ENCODE measurements around the gene SNX10. TPM values are rescaled to one million over a fixed set of nuclear protein-coding genes. Genes with fewer than 3 reads are reported as not detected.

SNX10 gene
- polyA plus RNA-seq, 1 donor (not counting 4 experiments of a cell fraction or from before 2014, with no cell fraction given): 7.0 TPM

GRCh38 chr7:26397796-26398426, 106.2 kb downstream of the SNX10 start:
- Histone ChIP-seq H3K4me1 (ENCODE audit: control insufficient read depth, extremely low read depth, insufficient read depth, low read length) (peaks cover 10% of the 10 kb centered on the region), H3K9me3 (ENCODE audit: control insufficient read depth, low read depth, low read length) (no peaks in the 10 kb centered on the region), H3K36me3 (ENCODE audit: control insufficient read depth in 2 of 2, extremely low read depth in 1 of 2, insufficient read depth in 2 of 2, low read length in 2 of 2) (no peaks in the 10 kb centered on the region), H3K9me1 (ENCODE audit: control insufficient read depth, extremely low read depth, insufficient read depth, low read length) (no peaks in the 10 kb centered on the region), H2AFZ (ENCODE audit: control insufficient read depth, low read length) (peak overlapping the region; percentile 62), H3K27me3 (ENCODE audit: control insufficient read depth, extremely low read depth, insufficient read depth, low read length) (no peaks in the 10 kb centered on the region), H3K79me2 (ENCODE audit: control insufficient read depth, insufficient read depth, low read length) (no peaks in the 10 kb centered on the region), H3K4me2 (ENCODE audit: control insufficient read depth, extremely low read depth, insufficient read depth, low read depth, low read length) (peak overlapping the region; percentile 69), H3K9ac (ENCODE audit: control insufficient read depth, extremely low read depth, insufficient read depth, low read length) (peak overlapping the region; percentile 34), H3K27ac (ENCODE audit: control insufficient read depth, insufficient read depth, low read length) (no peak overlapping the region), H3K4me3 (ENCODE audit: control insufficient read depth in 2 of 3, extremely low read depth in 1 of 3, insufficient read depth in 2 of 3, low read depth in 1 of 3, low read length in 3 of 3) (peak overlapping the region; percentile 39 to 71 (median 52)), H4K20me1 (ENCODE audit: control insufficient read depth, extremely low read depth, insufficient read depth, low read length) (no peaks in the 10 kb centered on the region)
- TF ChIP-seq EZH2 (IDR thresholded peaks at IDR 0.05; ENCODE audit: low read length): peak; percentile 39
- TF ChIP-seq, protein P1, sequence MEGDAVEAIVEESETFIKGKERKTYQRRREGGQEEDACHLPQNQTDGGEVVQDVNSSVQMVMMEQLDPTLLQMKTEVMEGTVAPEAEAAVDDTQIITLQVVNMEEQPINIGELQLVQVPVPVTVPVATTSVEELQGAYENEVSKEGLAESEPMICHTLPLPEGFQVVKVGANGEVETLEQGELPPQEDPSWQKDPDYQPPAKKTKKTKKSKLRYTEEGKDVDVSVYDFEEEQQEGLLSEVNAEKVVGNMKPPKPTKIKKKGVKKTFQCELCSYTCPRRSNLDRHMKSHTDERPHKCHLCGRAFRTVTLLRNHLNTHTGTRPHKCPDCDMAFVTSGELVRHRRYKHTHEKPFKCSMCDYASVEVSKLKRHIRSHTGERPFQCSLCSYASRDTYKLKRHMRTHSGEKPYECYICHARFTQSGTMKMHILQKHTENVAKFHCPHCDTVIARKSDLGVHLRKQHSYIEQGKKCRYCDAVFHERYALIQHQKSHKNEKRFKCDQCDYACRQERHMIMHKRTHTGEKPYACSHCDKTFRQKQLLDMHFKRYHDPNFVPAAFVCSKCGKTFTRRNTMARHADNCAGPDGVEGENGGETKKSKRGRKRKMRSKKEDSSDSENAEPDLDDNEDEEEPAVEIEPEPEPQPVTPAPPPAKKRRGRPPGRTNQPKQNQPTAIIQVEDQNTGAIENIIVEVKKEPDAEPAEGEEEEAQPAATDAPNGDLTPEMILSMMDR (optimal IDR thresholded peaks at IDR 0.05 in 1 of 3, IDR thresholded peaks at IDR 0.05 in 1 of 3, conservative IDR thresholded peaks at IDR 0.05 in 1 of 3; ENCODE audit: extremely low read depth in 1 of 3, insufficient read depth in 2 of 3, low read length in 3 of 3): no peak
- FAIRE-seq (no peak), DNase-seq (ENCODE audit: low read depth, low spot score) (no peak)
- dilution Hi-C loops (cut with MboI; ENCODE audit: extremely low pct_ligation_motif_present, low sequenced_read_pairs): no loop called here

- Histone ChIP-seq H4K20me1 (ENCODE audit: control insufficient read depth, extremely low read depth, insufficient read depth, low read length) (no peaks in the 10 kb centered on the region), H3K4me3 (ENCODE audit: control insufficient read depth in 2 of 3, extremely low read depth in 1 of 3, insufficient read depth in 2 of 3, low read depth in 1 of 3, low read length in 3 of 3) (peak overlapping the region; percentile 39 to 71 (median 52)), H3K79me2 (ENCODE audit: control insufficient read depth, insufficient read depth, low read length) (no peaks in the 10 kb centered on the region), H3K9me1 (ENCODE audit: control insufficient read depth, extremely low read depth, insufficient read depth, low read length) (no peaks in the 10 kb centered on the region), H3K4me1 (ENCODE audit: control insufficient read depth, extremely low read depth, insufficient read depth, low read length) (peaks cover 10% of the 10 kb centered on the region), H3K27ac (ENCODE audit: control insufficient read depth, insufficient read depth, low read length) (no peak overlapping the region), H3K9me3 (ENCODE audit: control insufficient read depth, low read depth, low read length) (no peaks in the 10 kb centered on the region), H3K27me3 (ENCODE audit: control insufficient read depth, extremely low read depth, insufficient read depth, low read length) (no peaks in the 10 kb centered on the region), H2AFZ (ENCODE audit: control insufficient read depth, low read length) (peak overlapping the region; percentile 87), H3K9ac (ENCODE audit: control insufficient read depth, extremely low read depth, insufficient read depth, low read length) (peak overlapping the region; percentile 37), H3K4me2 (ENCODE audit: control insufficient read depth, extremely low read depth, insufficient read depth, low read depth, low read length) (peak overlapping the region; percentile 69), H3K36me3 (ENCODE audit: control insufficient read depth in 2 of 2, extremely low read depth in 1 of 2, insufficient read depth in 2 of 2, low read length in 2 of 2) (no peaks in the 10 kb centered on the region)
- dilution Hi-C loops (cut with MboI; ENCODE audit: extremely low pct_ligation_motif_present, low sequenced_read_pairs): no loop called here
- FAIRE-seq (no peak), DNase-seq (ENCODE audit: low read depth, low spot score) (no peak)
- TF ChIP-seq, protein P1 (optimal IDR thresholded peaks at IDR 0.05 in 1 of 3, IDR thresholded peaks at IDR 0.05 in 1 of 3, conservative IDR thresholded peaks at IDR 0.05 in 1 of 3; ENCODE audit: extremely low read depth in 1 of 3, insufficient read depth in 2 of 3, low read length in 3 of 3): no peak
- TF ChIP-seq EZH2 (IDR thresholded peaks at IDR 0.05; ENCODE audit: low read length): no peak
These were observed 106.7 kb downstream of the SNX10 start for GRCh38 chr7:26398427-26398755.

Measured in keratinocyte (primary cell).